HepG2 (cell line): ENCODE data around the gene DAB2. TPM values are rescaled to one million over a fixed set of nuclear protein-coding genes. Genes with fewer than 3 reads are reported as not detected.

Experiments used
- ATAC-seq: fragments of 200-7000 bp; cut with Tn5 transposase; 3 replicates; pipeline ENCODE4 v1.9.1; 2020; ENCODE audit warnings: mild to moderate bottlenecking, moderate library complexity
- BruUV-seq: library from RNA; stranded (reverse); fragments of 400-500 nt; replicated peaks from 2 replicates; lab custom pipeline; 2021; lab: Mats Ljungman, UMichigan
- CTCF ChIA-PET: fragments of 300-600 bp; formaldehyde crosslinking; extraction: SDS; loops from one replicate; lab custom pipeline; 2021; ENCODE audit warnings: low total read pairs, inconsistent platforms, low intra/inter-chr PET ratio; lab: Yijun Ruan, JAX
- POLR2A ChIA-PET: fragments of 350-600 bp; sonication (Branson Sonifier 250); formaldehyde crosslinking; loops from one replicate; lab custom pipeline; 2020; ENCODE audit warnings: antibody characterized with exemption, inconsistent platforms; lab: Yijun Ruan, JAX
- DNase-seq: peaks from one replicate; pipeline ENCODE4 v3.0.0-alpha.2; 2015; ENCODE audit warnings: low spot score
- FAIRE-seq: peaks from 3 replicates; lab custom pipeline; 2011; peaks lifted over from hg19 to GRCh38; lab: Jason Lieb, UNC
- H2AFZ ChIP-seq: one replicate; pipeline ENCODE4 v1.6.1; 2011; ENCODE audit warnings: low read length, inconsistent platforms
- H3K27ac ChIP-seq: fragments of 300-600 bp; 3 replicates; pipeline ENCODE4 v1.8.0; 2011; ENCODE audit warnings: mixed run types, mild to moderate bottlenecking, mixed read lengths, low read length, inconsistent platforms; ENCODE audit not compliant: insufficient read depth; ENCODE audit errors: extremely low read length
- H3K27me3 ChIP-seq, 2 experiments: fragments of 200-600 bp in 1 of 2; 2 replicates in 1 of 2; 3 replicates in 1 of 2; pipeline versions ENCODE4 v1.6.0 to v1.8.0; 2011; ENCODE audit warnings: low read length in 2 of 2, mild to moderate bottlenecking in 2 of 2, moderate library complexity in 2 of 2, inconsistent platforms in 1 of 2; ENCODE audit not compliant: insufficient read depth in 2 of 2, control insufficient read depth in 1 of 2
- H3K36me3 ChIP-seq, 2 experiments: fragments of 200-600 bp in 1 of 2; replicated peaks in 1 of 2; 2 replicates in 1 of 2; 3 replicates in 1 of 2; pipeline versions ENCODE4 v1.5.1 to v1.8.0; 2011; ENCODE audit warnings: low read length in 2 of 2, inconsistent platforms in 1 of 2; ENCODE audit not compliant: insufficient read depth in 2 of 2, control insufficient read depth in 1 of 2
- H3K4me1 ChIP-seq: 2 replicates; pipeline ENCODE4 v1.5.1; 2012; ENCODE audit warnings: low read length, inconsistent platforms; ENCODE audit not compliant: insufficient read depth
- H3K4me2 ChIP-seq: 2 replicates; pipeline ENCODE4 v1.6.0; 2011; ENCODE audit warnings: low read depth, low read length, inconsistent platforms
- H3K4me3 ChIP-seq, 3 experiments: fragments of 200-600 bp in 1 of 3; sonication (generic), shearing (Covaris generic) in 1 of 3; replicated peaks in 1 of 3; 2 replicates each; pipeline ENCODE4 v1.5.1; 2011 to 2016; ENCODE audit warnings: low read length in 3 of 3, inconsistent platforms in 2 of 3, low read depth in 2 of 3, mild to moderate bottlenecking in 2 of 3, control low read depth in 1 of 3, mixed read lengths in 1 of 3; ENCODE audit not compliant: insufficient read depth in 1 of 3
- H3K79me2 ChIP-seq: one replicate; pipeline ENCODE4 v1.6.1; 2011; ENCODE audit warnings: low read length, inconsistent platforms; ENCODE audit not compliant: insufficient read depth
- H3K9ac ChIP-seq: 2 replicates; pipeline ENCODE4 v1.6.0; 2011; ENCODE audit warnings: mild to moderate bottlenecking, low read depth, low read length, inconsistent platforms; ENCODE audit not compliant: insufficient read depth
- H3K9me3 ChIP-seq: 2 replicates; pipeline ENCODE4 v1.5.1; 2012; ENCODE audit warnings: mild to moderate bottlenecking, low read length
- H4K20me1 ChIP-seq: 2 replicates; pipeline ENCODE4 v1.6.0; 2011; ENCODE audit warnings: inconsistent platforms, mild to moderate bottlenecking, low read length, moderate library complexity; ENCODE audit not compliant: insufficient read depth
- ARID3A ChIP-seq: IDR thresholded peaks from 2 replicates; pipeline ENCODE4 v1.6.1; 2012; ENCODE audit warnings: low read depth, low read length, improper control_type of control experiment
- FOXP1 ChIP-seq, 2 experiments: fragments of 450-650 bp in 1 of 2; IDR thresholded peaks; 2 replicates each; pipeline ENCODE4 v1.6.1; 2017 to 2018; ENCODE audit warnings: antibody characterized with exemption in 1 of 2
- GPN1 ChIP-seq: sonication (generic); formaldehyde crosslinking; IDR thresholded peaks from 2 replicates; pipeline ENCODE4 v1.5.1; 2020; ENCODE audit warnings: missing genetic modification reagents, borderline replicate concordance
- HMG20B ChIP-seq: conservative IDR thresholded peaks from 2 replicates; pipeline ENCODE4 v1.6.1; 2016; ENCODE audit warnings: missing genetic modification reagents, missing compliant biosample characterization
- MAFK ChIP-seq, 2 experiments: IDR thresholded peaks in 1 of 2; conservative IDR thresholded peaks in 1 of 2; 2 replicates each; pipeline ENCODE4 v1.6.1; 2011; ENCODE audit warnings: improper control_type of control experiment in 2 of 2, low read length in 2 of 2
- SSRP1 ChIP-seq: IDR thresholded peaks from 2 replicates; pipeline ENCODE4 v1.6.1; 2016; ENCODE audit warnings: control low read depth
- TRIM24 ChIP-seq: sonication (generic); formaldehyde crosslinking; IDR thresholded peaks from 2 replicates; pipeline ENCODE4 v1.8.0; 2022; ENCODE audit warnings: mild to moderate bottlenecking, missing genetic modification reagents
- ZBTB42 ChIP-seq: sonication (generic); formaldehyde crosslinking; IDR thresholded peaks from 2 replicates; pipeline ENCODE4 v1.5.0; 2020; ENCODE audit warnings: mild to moderate bottlenecking, missing genetic modification reagents
- ZFP62 ChIP-seq: sonication (generic); formaldehyde crosslinking; IDR thresholded peaks from 2 replicates; pipeline ENCODE4 v1.4.0; 2020; ENCODE audit warnings: missing genetic modification reagents
- ZNF296 ChIP-seq: sonication (generic); formaldehyde crosslinking; conservative IDR thresholded peaks from 2 replicates; pipeline ENCODE4 v1.5.0; 2020; ENCODE audit warnings: mild to moderate bottlenecking, missing genetic modification reagents
- ZNF616 ChIP-seq: sonication (generic); formaldehyde crosslinking; IDR thresholded peaks from 2 replicates; pipeline ENCODE4 v1.5.0; 2020; ENCODE audit warnings: low read depth, mild to moderate bottlenecking, missing genetic modification reagents
- ZSCAN20 ChIP-seq: sonication (generic); formaldehyde crosslinking; IDR thresholded peaks from 2 replicates; pipeline ENCODE4 v1.4.0; 2020; ENCODE audit warnings: missing genetic modification reagents, mild to moderate bottlenecking, borderline replicate concordance
- WGBS: methylation state at CpG from one replicate; pipeline ENCODE4 v1.1.6; 2017; ENCODE audit warnings: low lambda C conversion rate; 5-methylcytosine and 5-hydroxymethylcytosine counted together
- in situ Hi-C: cut with HindIII; loops from 2 replicates; pipeline ENCODE4 v1.10.0; 2017; ENCODE audit warnings: low pct_unique_long_range_greater_than_20kb; ENCODE audit not compliant: extremely low pct_ligation_motif_present
- intact Hi-C: fragments of 100-400 bp; cut with micrococcal nuclease; formaldehyde crosslinking; loops from one replicate; pipeline ENCODE4 v1.10.0; 2022; ENCODE audit not compliant: unreplicated experiment
- polyA plus RNA-seq, 8 experiments: library from polyadenylated mRNA; depleted of rRNA in 3 of 8; stranded (reverse) in 7 of 8; unstranded in 1 of 8; fragments of >200 nt; fragmentation: Illumina TruSeq in 4 of 8; extraction: Trizol in 4 of 8; gene quantifications; 2 replicates each; pipeline versions ENCODE4 v1.2.1 to v1.2.3, GENCODE V29; 2011 to 2016; ENCODE audit warnings: low read depth in 4 of 8, missing spikeins in 1 of 8, mixed read lengths in 1 of 8; ENCODE audit not compliant: insufficient read depth in 1 of 8
- total RNA-seq, 5 experiments: library from RNA; depleted of rRNA; stranded (reverse); fragments of >200 nt; fragmentation: Illumina TruSeq; extraction: Trizol; gene quantifications; 2 replicates each; pipeline ENCODE4 v1.2.3, GENCODE V29; 2016; ENCODE audit warnings: low read depth in 1 of 5
- TF ChIP-seq, protein P1 (sequence below): sonication (generic); formaldehyde crosslinking; IDR thresholded peaks from 2 replicates; pipeline ENCODE4 v1.9.0; 2021; ENCODE audit warnings: missing genetic modification reagents, borderline replicate concordance
- TF ChIP-seq, protein P2 (sequence below): sonication (generic); formaldehyde crosslinking; IDR thresholded peaks from 2 replicates; pipeline ENCODE4 v1.8.0; 2022; ENCODE audit warnings: missing genetic modification reagents, mild to moderate bottlenecking, inconsistent platforms, borderline replicate concordance
- TF ChIP-seq, protein P3 (sequence below): sonication (generic); IDR thresholded peaks from 2 replicates; pipeline ENCODE4 v1.6.1; 2016; ENCODE audit warnings: low read depth, borderline replicate concordance

The DAB2 gene
- total and polyA plus RNA-seq, 2 of the 13 experiments (the other 11 are each of a cell fraction or from before 2014, with no cell fraction given), result 6.4 to 6.5 TPM

- CTCF ChIA-PET, result no interaction called here
- Histone ChIP-seq H3K9me3 (peaks cover 4% of the 10 kb centered on the region; the same call in 1 of the 2 replicates), H3K4me2 (no peak overlapping the region), H3K4me1 (no peaks in the 10 kb centered on the region), H2AFZ (no peak overlapping the region), H4K20me1 (no peaks in the 10 kb centered on the region), H3K4me3 (no peak overlapping the region)
- no peak for FAIRE-seq
- POLR2A ChIA-PET, result no interaction called here
- no peak for ATAC-seq
- 13% methylated on average over 4 of the region's 4 CpGs for WGBS
- in situ Hi-C loops, result no loop called here
- no peak for TF ChIP-seq HMG20B
- TF ChIP-seq, protein P1, sequence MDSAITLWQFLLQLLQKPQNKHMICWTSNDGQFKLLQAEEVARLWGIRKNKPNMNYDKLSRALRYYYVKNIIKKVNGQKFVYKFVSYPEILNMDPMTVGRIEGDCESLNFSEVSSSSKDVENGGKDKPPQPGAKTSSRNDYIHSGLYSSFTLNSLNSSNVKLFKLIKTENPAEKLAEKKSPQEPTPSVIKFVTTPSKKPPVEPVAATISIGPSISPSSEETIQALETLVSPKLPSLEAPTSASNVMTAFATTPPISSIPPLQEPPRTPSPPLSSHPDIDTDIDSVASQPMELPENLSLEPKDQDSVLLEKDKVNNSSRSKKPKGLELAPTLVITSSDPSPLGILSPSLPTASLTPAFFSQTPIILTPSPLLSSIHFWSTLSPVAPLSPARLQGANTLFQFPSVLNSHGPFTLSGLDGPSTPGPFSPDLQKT, result no peak
- TF ChIP-seq ZNF296 (CRISPR knock-in tag), result no peak
- no peak for TF ChIP-seq TRIM24 (CRISPR knock-in tag)
- no peak for TF ChIP-seq ZFP62
- TF ChIP-seq ARID3A, result no peak
- no peak for TF ChIP-seq SSRP1 (CRISPR knock-in tag)
- TF ChIP-seq, all 625 proteins: peak for 0
- no peaks in the 10 kb centered on the region for H3K36me3 ChIP-seq
- intact Hi-C loops, result no loop called here
- BruUV-seq, result no TSS peak
- no peak for DNase-seq
- H3K9ac ChIP-seq, result no peak overlapping the region
- no peaks in the 10 kb centered on the region for H3K79me2 ChIP-seq
- H3K27me3 ChIP-seq, result no peaks in the 10 kb centered on the region
- no peak overlapping the region for H3K27ac ChIP-seq
Measured at GRCh38 chr5:39349484-39349883, 75.3 kb downstream of the DAB2 start.

DNA sequence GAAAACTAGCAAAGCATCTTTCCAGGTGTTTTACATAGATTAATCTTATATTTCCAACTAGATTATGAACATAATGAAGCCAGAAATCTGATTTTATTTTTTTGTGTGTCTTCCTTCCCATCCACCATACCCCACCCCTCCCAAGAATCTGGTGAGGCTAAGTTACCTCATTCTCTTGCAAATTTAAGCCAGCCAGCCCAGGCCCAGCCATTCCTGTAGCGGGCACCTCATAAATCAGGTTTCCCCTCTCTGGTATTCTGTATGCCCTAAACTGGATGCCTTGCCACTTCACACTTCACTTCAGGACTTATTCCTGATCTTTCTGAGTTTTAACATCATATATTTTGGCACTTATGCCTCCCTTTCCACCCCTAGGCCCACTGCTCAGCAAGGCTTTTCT lies 82.3 kb downstream of the DAB2 start:
- Histone ChIP-seq H3K36me3 (no peaks in the 10 kb centered on the region), H3K27me3 (no peaks in the 10 kb centered on the region), H3K4me2 (no peak overlapping the region), H3K9me3 (no peaks in the 10 kb centered on the region), H3K4me1 (no peaks in the 10 kb centered on the region), H3K4me3 (no peak overlapping the region), H4K20me1 (no peaks in the 10 kb centered on the region), H2AFZ (no peak overlapping the region), H3K9ac (no peak overlapping the region), H3K79me2 (no peaks in the 10 kb centered on the region), H3K27ac (no peak overlapping the region)
- ChIA-PET POLR2A (no interaction called here), CTCF (no interaction called here)
- BruUV-seq, result no TSS peak
- FAIRE-seq (no peak), ATAC-seq (no peak), DNase-seq (no peak)
- WGBS, result 76% methylated on average over 1 of the region's 1 CpG
- intact Hi-C loops, result no loop called here
- in situ Hi-C loops, result no loop called here
- TF ChIP-seq ZNF616, result no peak
- TF ChIP-seq, protein P2, sequence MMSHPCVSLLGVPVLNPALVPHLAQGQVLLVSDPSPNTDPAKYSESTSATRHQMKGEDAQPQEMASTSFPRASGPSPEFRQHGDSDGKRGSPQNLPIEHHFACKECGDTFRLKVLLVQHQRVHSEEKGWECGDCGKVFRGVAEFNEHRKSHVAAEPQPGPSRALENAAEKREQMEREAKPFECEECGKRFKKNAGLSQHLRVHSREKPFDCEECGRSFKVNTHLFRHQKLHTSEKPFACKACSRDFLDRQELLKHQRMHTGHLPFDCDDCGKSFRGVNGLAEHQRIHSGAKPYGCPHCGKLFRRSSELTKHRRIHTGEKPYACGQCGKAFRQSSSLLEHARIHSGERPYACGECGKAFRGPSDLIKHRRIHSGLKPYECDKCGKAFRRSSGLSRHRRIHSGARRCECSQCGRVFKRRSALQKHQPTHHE (CRISPR knock-in tag), result no peak
- TF ChIP-seq, protein P3, sequence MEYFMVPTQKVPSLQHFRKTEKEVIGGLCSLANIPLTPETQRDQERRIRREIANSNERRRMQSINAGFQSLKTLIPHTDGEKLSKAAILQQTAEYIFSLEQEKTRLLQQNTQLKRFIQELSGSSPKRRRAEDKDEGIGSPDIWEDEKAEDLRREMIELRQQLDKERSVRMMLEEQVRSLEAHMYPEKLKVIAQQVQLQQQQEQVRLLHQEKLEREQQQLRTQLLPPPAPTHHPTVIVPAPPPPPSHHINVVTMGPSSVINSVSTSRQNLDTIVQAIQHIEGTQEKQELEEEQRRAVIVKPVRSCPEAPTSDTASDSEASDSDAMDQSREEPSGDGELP, result no peak
- no peak for TF ChIP-seq FOXP1 (IDR thresholded peaks at IDR 0.05)
- TF ChIP-seq FOXP1 (CRISPR knock-in tag; IDR thresholded peaks at IDR 0.05), result no peak
- TF ChIP-seq ZSCAN20 (CRISPR knock-in tag), result no peak
- TF ChIP-seq GPN1 (CRISPR knock-in tag), result no peak
- TF ChIP-seq MAFK (conservative IDR thresholded peaks at IDR 0.05 in 1 of 2, IDR thresholded peaks at IDR 0.05 in 1 of 2; ENCODE audit: low read length in 2 of 2), result no peak
- TF ChIP-seq ZBTB42 (CRISPR knock-in tag), result no peak
